ENCODE measurements around the gene MARCKSL1. TPM values are rescaled to one million over a fixed set of nuclear protein-coding genes. Genes with fewer than 3 reads are reported as not detected.

The MARCKSL1 gene
- total and polyA plus RNA-seq, 8 donors, result 33.1 to 478 (median 398) TPM

GRCh38 chr1:32349211-32349708, 13.2 kb upstream of the MARCKSL1 start:
- no peaks in the 10 kb centered on the region for H3K36me3 ChIP-seq
- DNase-seq, result peak in 2 of 4 donors; percentile 61 to 81
- H3K4me1 ChIP-seq, result peaks cover 33 to 75% of the 10 kb centered on the region in 2 donors
- ATAC-seq, result no peak
- intact Hi-C loops (cut with DNase I), result no loop called here
- H3K4me3 ChIP-seq, result no peak overlapping the region
- peaks cover 0 to 2% of the 10 kb centered on the region in 2 donors for H3K9me3 ChIP-seq
- TF ChIP-seq, protein P1, sequence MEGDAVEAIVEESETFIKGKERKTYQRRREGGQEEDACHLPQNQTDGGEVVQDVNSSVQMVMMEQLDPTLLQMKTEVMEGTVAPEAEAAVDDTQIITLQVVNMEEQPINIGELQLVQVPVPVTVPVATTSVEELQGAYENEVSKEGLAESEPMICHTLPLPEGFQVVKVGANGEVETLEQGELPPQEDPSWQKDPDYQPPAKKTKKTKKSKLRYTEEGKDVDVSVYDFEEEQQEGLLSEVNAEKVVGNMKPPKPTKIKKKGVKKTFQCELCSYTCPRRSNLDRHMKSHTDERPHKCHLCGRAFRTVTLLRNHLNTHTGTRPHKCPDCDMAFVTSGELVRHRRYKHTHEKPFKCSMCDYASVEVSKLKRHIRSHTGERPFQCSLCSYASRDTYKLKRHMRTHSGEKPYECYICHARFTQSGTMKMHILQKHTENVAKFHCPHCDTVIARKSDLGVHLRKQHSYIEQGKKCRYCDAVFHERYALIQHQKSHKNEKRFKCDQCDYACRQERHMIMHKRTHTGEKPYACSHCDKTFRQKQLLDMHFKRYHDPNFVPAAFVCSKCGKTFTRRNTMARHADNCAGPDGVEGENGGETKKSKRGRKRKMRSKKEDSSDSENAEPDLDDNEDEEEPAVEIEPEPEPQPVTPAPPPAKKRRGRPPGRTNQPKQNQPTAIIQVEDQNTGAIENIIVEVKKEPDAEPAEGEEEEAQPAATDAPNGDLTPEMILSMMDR (IDR thresholded peaks at IDR 0.05), result no peak
- no peaks in the 10 kb centered on the region for H3K27me3 ChIP-seq
- H3K27ac ChIP-seq, result peak overlapping the region; percentile 33 to 67

DNA sequence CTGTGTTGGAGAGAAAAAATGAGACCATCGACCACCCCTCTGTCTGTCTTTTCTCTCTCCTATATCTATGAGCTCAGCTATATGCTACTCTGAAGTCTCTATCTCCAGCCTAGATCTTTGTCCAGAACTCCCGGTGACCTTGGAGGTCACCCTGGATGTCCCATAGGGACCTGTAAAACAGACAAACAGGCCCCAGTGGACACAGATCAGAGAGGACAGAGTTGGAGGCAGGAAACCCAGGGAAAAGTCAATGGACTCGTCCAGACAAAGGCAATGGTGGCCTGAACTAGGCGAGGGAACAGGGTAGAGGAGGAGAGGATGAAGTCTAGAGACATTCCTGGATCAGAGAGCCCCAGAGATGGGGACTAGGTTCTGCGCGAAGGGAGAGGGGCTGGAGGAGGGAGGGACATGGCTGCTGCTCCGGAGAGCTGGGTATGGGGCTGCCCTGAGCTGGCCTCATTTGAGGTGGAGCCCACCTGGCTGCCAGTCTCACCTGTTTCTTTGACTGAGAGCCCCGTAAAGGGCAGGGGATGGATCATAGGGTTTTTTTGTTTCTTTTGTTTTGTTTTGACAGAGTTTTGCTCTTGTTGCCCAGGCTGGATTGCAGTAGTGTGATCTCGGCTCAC, 10.6 kb upstream of the MARCKSL1 start:
- Histone ChIP-seq H3K36me3 (no peaks in the 10 kb centered on the region), H3K27me3 (no peaks in the 10 kb centered on the region), H3K4me1 (peaks cover 10 to 61% of the 10 kb centered on the region in 2 donors), H3K27ac (no peak overlapping the region), H3K9me3 (peaks cover 0 to 2% of the 10 kb centered on the region in 2 donors), H3K4me3 (no peak overlapping the region)
- intact Hi-C loops (cut with DNase I), result no loop called here
- TF ChIP-seq, protein P1 (IDR thresholded peaks at IDR 0.05), result no peak
- no peak for ATAC-seq
- DNase-seq, result no peak

DNA sequence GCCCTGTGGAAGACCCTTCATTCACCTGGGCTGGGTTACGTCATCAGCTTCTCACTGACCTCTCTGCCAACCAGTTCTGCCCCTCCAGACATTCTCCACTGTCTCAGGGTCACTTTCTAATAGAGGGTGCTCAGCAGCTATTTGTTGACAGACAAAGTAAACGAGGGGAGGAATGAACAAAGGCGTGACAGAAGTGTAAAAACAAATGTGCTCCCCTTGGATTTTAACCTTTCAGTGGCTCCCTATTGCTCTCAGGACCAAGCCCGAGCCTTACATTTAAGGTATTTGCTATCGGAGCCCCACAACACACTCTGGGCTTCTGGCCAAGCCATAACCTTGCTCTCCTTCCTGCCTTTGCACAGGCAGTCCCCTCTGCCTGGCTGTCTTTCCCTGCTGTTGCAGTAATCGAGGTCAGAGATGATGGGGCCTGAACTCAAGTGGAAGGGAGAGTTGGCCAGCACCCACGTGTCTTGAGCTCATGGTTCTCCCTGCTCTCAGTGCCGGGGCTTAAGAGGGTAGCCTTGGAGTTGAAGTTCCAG, 9.3 kb upstream of the MARCKSL1 start:
- peak; percentile 44 for ATAC-seq
- H3K27ac ChIP-seq, result no peak overlapping the region
- TF ChIP-seq, protein P1 (IDR thresholded peaks at IDR 0.05), result no peak

GRCh38 chr1:32342704-32343103, 6.7 kb upstream of the MARCKSL1 start:
- Histone ChIP-seq H3K9me3 (no peaks in the 10 kb centered on the region), H3K4me1 (peaks cover 4 to 58% of the 10 kb centered on the region in 2 donors), H3K36me3 (no peaks in the 10 kb centered on the region), H3K27ac (no peak overlapping the region), H3K4me3 (no peak overlapping the region), H3K27me3 (no peaks in the 10 kb centered on the region)
- TF ChIP-seq, protein P1 (IDR thresholded peaks at IDR 0.05), result no peak
- no peak for DNase-seq
- intact Hi-C loops (cut with DNase I), result no loop called here
- ATAC-seq, result no peak

More for the DNA sequence above, 9.3 kb upstream of the MARCKSL1 start:
- peak in 1 of 4 donors; percentile 52 for DNase-seq
- peaks cover 10 to 57% of the 10 kb centered on the region in 2 donors for H3K4me1 ChIP-seq
- intact Hi-C loops (cut with DNase I), result no loop called here
- no peaks in the 10 kb centered on the region for H3K27me3 ChIP-seq
- no peak overlapping the region for H3K4me3 ChIP-seq
- no peaks in the 10 kb centered on the region for H3K9me3 ChIP-seq
- no peaks in the 10 kb centered on the region for H3K36me3 ChIP-seq

- TF ChIP-seq, protein P1 (IDR thresholded peaks at IDR 0.05), result no peak
- intact Hi-C loops (cut with DNase I), result no loop called here
- H3K4me3 ChIP-seq, result no peak overlapping the region
- no peaks in the 10 kb centered on the region for H3K36me3 ChIP-seq
- no peaks in the 10 kb centered on the region for H3K9me3 ChIP-seq
- peaks cover 8 to 65% of the 10 kb centered on the region in 2 donors for H3K4me1 ChIP-seq
- DNase-seq (no peak), ATAC-seq (peak; percentile 6)
- no peaks in the 10 kb centered on the region for H3K27me3 ChIP-seq
- no peak overlapping the region for H3K27ac ChIP-seq
Observed at GRCh38 chr1:32341971-32342370, 5.9 kb upstream of the MARCKSL1 start.

All from left lung (tissue), 10 donors.